H9 (cell line): ENCODE results near the gene SZT2. TPM values are rescaled to one million over a fixed set of nuclear protein-coding genes. Genes with fewer than 3 reads are reported as not detected.

Source experiments
- DNase-seq: peaks from one replicate; pipeline ENCODE4 v3.0.0-alpha.2; 2017
- H2AFZ ChIP-seq: one replicate; pipeline ENCODE4 v1.6.1; 2013; ENCODE audit warnings: mild to moderate bottlenecking, low read length, control low read depth, moderate library complexity
- H2AK5ac ChIP-seq: 2 replicates; pipeline ENCODE4 v1.6.1; 2013; ENCODE audit warnings: low read length, control low read depth, mixed read lengths; ENCODE audit not compliant: insufficient read length
- H2BK120ac ChIP-seq: one replicate; pipeline ENCODE4 v1.6.1; 2013; ENCODE audit warnings: low read depth, mild to moderate bottlenecking, low read length, control low read depth, inconsistent platforms; ENCODE audit not compliant: poor library complexity, severe bottlenecking
- H2BK12ac ChIP-seq: 2 replicates; pipeline ENCODE4 v1.6.1; 2013; ENCODE audit warnings: low read length, control low read depth, mixed read lengths, low read depth; ENCODE audit not compliant: insufficient read length
- H2BK15ac ChIP-seq: 2 replicates; pipeline ENCODE4 v1.6.1; 2013; ENCODE audit warnings: low read depth, low read length, control low read depth
- H2BK20ac ChIP-seq: one replicate; pipeline ENCODE4 v1.6.1; 2013; ENCODE audit warnings: low read depth, mild to moderate bottlenecking, low read length, control low read depth, inconsistent platforms; ENCODE audit not compliant: poor library complexity, severe bottlenecking
- H2BK5ac ChIP-seq: 2 replicates; pipeline ENCODE4 v1.6.1; 2013; ENCODE audit warnings: low read length, control low read depth, mixed read lengths; ENCODE audit not compliant: insufficient read length
- H3K14ac ChIP-seq: 2 replicates; pipeline ENCODE4 v1.6.1; 2013; ENCODE audit warnings: low read length, control low read depth; ENCODE audit not compliant: insufficient read depth
- H3K18ac ChIP-seq: 2 replicates; pipeline ENCODE4 v1.6.1; 2013; ENCODE audit warnings: low read depth, mild to moderate bottlenecking, mixed read lengths, low read length, control low read depth; ENCODE audit not compliant: insufficient read length
- H3K23ac ChIP-seq: 2 replicates; pipeline ENCODE4 v1.6.1; 2013; ENCODE audit warnings: low read length, control low read depth, mixed read lengths, low read depth; ENCODE audit not compliant: insufficient read length
- H3K23me2 ChIP-seq: 2 replicates; pipeline ENCODE4 v1.6.1; 2013; ENCODE audit warnings: low read depth, mild to moderate bottlenecking, mixed read lengths, low read length, control low read depth; ENCODE audit not compliant: insufficient read length, poor library complexity, severe bottlenecking
- H3K27ac ChIP-seq: 2 replicates; pipeline ENCODE4 v1.5.1; 2013; ENCODE audit warnings: low read length, control low read depth, mixed read lengths, low read depth; ENCODE audit not compliant: insufficient read length
- H3K27me3 ChIP-seq: 2 replicates; pipeline ENCODE4 v1.6.1; 2013; ENCODE audit warnings: low read length, control low read depth, inconsistent platforms; ENCODE audit not compliant: insufficient read depth
- H3K4ac ChIP-seq: 2 replicates; pipeline ENCODE4 v1.6.1; 2013; ENCODE audit warnings: low read depth, mild to moderate bottlenecking, control low read depth, inconsistent platforms, low read length, moderate library complexity
- H3K4me1 ChIP-seq: 2 replicates; pipeline ENCODE4 v1.6.1; 2013; ENCODE audit warnings: low read length, control low read depth, inconsistent platforms; ENCODE audit not compliant: insufficient read depth
- H3K4me2 ChIP-seq: 2 replicates; pipeline ENCODE4 v1.6.1; 2013; ENCODE audit warnings: low read length, control low read depth, mixed read lengths; ENCODE audit not compliant: insufficient read length, insufficient read depth
- H3K56ac ChIP-seq: 2 replicates; pipeline ENCODE4 v1.6.1; 2013; ENCODE audit warnings: low read depth, mild to moderate bottlenecking, mixed read lengths, low read length, control low read depth; ENCODE audit not compliant: insufficient read length
- H3K79me1 ChIP-seq: 2 replicates; pipeline ENCODE4 v1.6.1; 2013; ENCODE audit warnings: low read depth, mild to moderate bottlenecking, moderate library complexity, low read length, control low read depth, inconsistent platforms; ENCODE audit not compliant: insufficient read depth, poor library complexity, severe bottlenecking
- H3K79me2 ChIP-seq: 2 replicates; pipeline ENCODE4 v1.6.1; 2013; ENCODE audit warnings: low read length, control low read depth, inconsistent platforms; ENCODE audit not compliant: insufficient read depth
- H3K9ac ChIP-seq: 2 replicates; pipeline ENCODE4 v1.6.1; 2013; ENCODE audit warnings: low read length, control low read depth, mixed read lengths; ENCODE audit not compliant: insufficient read length; ENCODE audit errors: extremely low read depth
- H3K9me3 ChIP-seq: one replicate; pipeline ENCODE4 v1.6.1; 2013; ENCODE audit warnings: low read depth, low read length, inconsistent platforms; ENCODE audit not compliant: control insufficient read depth
- H3T11ph ChIP-seq: one replicate; pipeline ENCODE4 v1.6.1; 2013; ENCODE audit warnings: mild to moderate bottlenecking, low read length, control low read depth, inconsistent platforms
- H4K20me1 ChIP-seq: one replicate; pipeline ENCODE4 v1.6.1; 2013; ENCODE audit not compliant: control insufficient read depth, insufficient read length, insufficient read depth
- H4K5ac ChIP-seq: 2 replicates; pipeline ENCODE4 v1.6.1; 2013; ENCODE audit warnings: low read depth, mild to moderate bottlenecking, mixed read lengths, low read length, control low read depth; ENCODE audit not compliant: insufficient read length
- H4K8ac ChIP-seq: replicated peaks from 2 replicates; pipeline ENCODE4 v1.6.1; 2013; ENCODE audit warnings: low read length, control low read depth, mixed read lengths, low read depth; ENCODE audit not compliant: insufficient read length
- H4K91ac ChIP-seq: 2 replicates; pipeline ENCODE4 v1.6.1; 2013; ENCODE audit warnings: low read depth, mild to moderate bottlenecking, moderate library complexity, mixed read lengths, low read length, control low read depth; ENCODE audit not compliant: insufficient read length
- H3K27ac Mint-ChIP-seq, 3 experiments: 2 replicates in 2 of 3; 3 replicates in 1 of 3; pipeline ENCODE4 v1.8.0; 2020 to 2021; ENCODE audit warnings: mixed read lengths in 3 of 3, mild to moderate bottlenecking in 1 of 3, moderate library complexity in 1 of 3
- H3K27me3 Mint-ChIP-seq: 2 replicates; pipeline ENCODE4 v1.8.0; 2021; ENCODE audit warnings: low read depth, mild to moderate bottlenecking, moderate library complexity, mixed read lengths
- H3K36me3 Mint-ChIP-seq, 3 experiments: 2 replicates in 2 of 3; 3 replicates in 1 of 3; pipeline ENCODE4 v1.8.0; 2020 to 2021; ENCODE audit warnings: low read depth in 3 of 3, mixed read lengths in 3 of 3; ENCODE audit not compliant: insufficient read depth in 1 of 3
- H3K4me1 Mint-ChIP-seq, 2 experiments: 2 replicates each; pipeline ENCODE4 v1.8.0; 2020; ENCODE audit warnings: mixed read lengths in 2 of 2
- H3K4me3 Mint-ChIP-seq, 2 experiments: 2 replicates in 1 of 2; 3 replicates in 1 of 2; pipeline ENCODE4 v1.8.0; 2020 to 2021; ENCODE audit warnings: mild to moderate bottlenecking in 2 of 2, mixed read lengths in 2 of 2, moderate library complexity in 1 of 2
- H3K9me3 Mint-ChIP-seq, 2 experiments: 2 replicates in 1 of 2; 3 replicates in 1 of 2; pipeline ENCODE4 v1.8.0; 2020; ENCODE audit warnings: mild to moderate bottlenecking in 2 of 2, mixed read lengths in 2 of 2, moderate library complexity in 1 of 2
- WGBS: extraction: QIAGEN DNeasy Blood & Tissue Kit; methylation state at CpG from one replicate; pipeline ENCODE4 v1.1.7; 2013; ENCODE audit warnings: missing lambda C conversion rate, low lambda C conversion rate, mixed read lengths; ENCODE audit not compliant: insufficient read length; ENCODE audit errors: extremely low coverage; 5-methylcytosine and 5-hydroxymethylcytosine counted together
- total RNA-seq: library from RNA; stranded (reverse); gene quantifications from 2 replicates; pipeline ENCODE4 v1.2.1, GENCODE V29; 2021
- TF ChIP-seq, protein P1 (sequence below): fragments of 200-600 bp; sonication (generic); conservative IDR thresholded peaks from 3 replicates; pipeline ENCODE4 v1.8.0; 2021; ENCODE audit warnings: antibody characterized with exemption, mild to moderate bottlenecking

Gene SZT2
- total RNA-seq, 1 experiment from 2014 or later, result 16.8 TPM

DNA sequence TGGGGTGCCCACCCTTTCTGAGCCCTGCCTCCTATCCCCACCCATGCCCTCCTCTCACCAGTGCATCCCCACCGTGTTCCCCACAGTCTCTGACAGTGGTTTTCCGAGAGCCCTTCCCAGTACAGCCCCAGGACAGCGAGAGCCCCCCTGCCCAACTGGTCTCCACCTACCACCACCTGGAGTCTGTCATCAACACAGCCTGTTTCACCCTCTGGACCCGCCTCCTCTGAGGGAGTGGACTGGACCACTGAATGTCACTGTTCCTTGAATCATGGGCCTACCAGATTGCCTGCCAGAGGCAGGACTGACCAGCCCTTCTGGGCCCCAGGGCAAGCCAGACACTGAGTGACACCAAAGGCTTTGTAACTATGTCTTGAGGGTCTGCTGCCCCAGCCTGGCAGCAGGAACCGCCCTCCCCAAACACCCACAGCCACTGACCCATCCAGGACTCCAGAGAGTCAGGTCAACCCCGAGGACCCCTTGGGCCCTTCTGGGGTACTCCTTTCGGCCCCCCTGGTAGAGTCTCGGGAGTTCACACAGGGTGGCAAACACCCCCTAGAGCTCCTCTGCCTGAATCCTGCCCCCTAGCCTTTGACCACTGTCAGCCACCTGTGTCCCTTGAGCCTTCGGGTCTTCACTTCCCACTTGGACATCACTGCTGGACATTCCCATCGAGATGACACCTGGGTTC, 60.7 kb downstream of the SZT2 start:
- no peaks in the 10 kb centered on the region for H3K27me3 ChIP-seq
- H3K79me1 ChIP-seq, result no peaks in the 10 kb centered on the region
- H3T11ph ChIP-seq, result no peak overlapping the region
- no peak overlapping the region for H2BK15ac ChIP-seq
- Mint-ChIP-seq H3K27me3 (peaks cover 3% of the 10 kb centered on the region), H3K27ac (0 out of 7 replicates have a peak overlapping the region, but pooled peaks of 1 of the 3 experiments have one; percentile 27), H3K4me1 (peaks cover 21 to 23% of the 10 kb centered on the region in 2 experiments), H3K4me3 (no peak overlapping the region), H3K9me3 (no peaks in the 10 kb centered on the region; a peak in 1 of 5 replicates), H3K36me3 (peaks cover 33 to 67% (median 58%) of the 10 kb centered on the region in 3 experiments)
- H3K14ac ChIP-seq, result no peak overlapping the region
- TF ChIP-seq, protein P1, sequence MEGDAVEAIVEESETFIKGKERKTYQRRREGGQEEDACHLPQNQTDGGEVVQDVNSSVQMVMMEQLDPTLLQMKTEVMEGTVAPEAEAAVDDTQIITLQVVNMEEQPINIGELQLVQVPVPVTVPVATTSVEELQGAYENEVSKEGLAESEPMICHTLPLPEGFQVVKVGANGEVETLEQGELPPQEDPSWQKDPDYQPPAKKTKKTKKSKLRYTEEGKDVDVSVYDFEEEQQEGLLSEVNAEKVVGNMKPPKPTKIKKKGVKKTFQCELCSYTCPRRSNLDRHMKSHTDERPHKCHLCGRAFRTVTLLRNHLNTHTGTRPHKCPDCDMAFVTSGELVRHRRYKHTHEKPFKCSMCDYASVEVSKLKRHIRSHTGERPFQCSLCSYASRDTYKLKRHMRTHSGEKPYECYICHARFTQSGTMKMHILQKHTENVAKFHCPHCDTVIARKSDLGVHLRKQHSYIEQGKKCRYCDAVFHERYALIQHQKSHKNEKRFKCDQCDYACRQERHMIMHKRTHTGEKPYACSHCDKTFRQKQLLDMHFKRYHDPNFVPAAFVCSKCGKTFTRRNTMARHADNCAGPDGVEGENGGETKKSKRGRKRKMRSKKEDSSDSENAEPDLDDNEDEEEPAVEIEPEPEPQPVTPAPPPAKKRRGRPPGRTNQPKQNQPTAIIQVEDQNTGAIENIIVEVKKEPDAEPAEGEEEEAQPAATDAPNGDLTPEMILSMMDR, result no peak
- no peak overlapping the region for H3K27ac ChIP-seq
- H3K4me1 ChIP-seq, result no peaks in the 10 kb centered on the region; the same call in 1 of the 2 replicates
- no peak overlapping the region for H2AK5ac ChIP-seq
- no peak overlapping the region for H2BK20ac ChIP-seq
- no peak overlapping the region for H3K23ac ChIP-seq
- peaks cover 3% of the 10 kb centered on the region for H3K23me2 ChIP-seq
- H4K8ac ChIP-seq, result no peak overlapping the region
- H3K9ac ChIP-seq, result no peak overlapping the region
- H2BK5ac ChIP-seq, result no peak overlapping the region
- H3K79me2 ChIP-seq, result no peaks in the 10 kb centered on the region
- no peak overlapping the region for H2AFZ ChIP-seq
- no peak overlapping the region for H4K91ac ChIP-seq
- no CpG with 5 or more reads among the region's 10 CpGs for WGBS
- no peaks in the 10 kb centered on the region for H3K9me3 ChIP-seq
- no peak overlapping the region for H2BK120ac ChIP-seq
- DNase-seq, result peak; percentile 20
- no peak overlapping the region for H2BK12ac ChIP-seq
- H4K20me1 ChIP-seq, result peaks cover 2% of the 10 kb centered on the region
- H3K56ac ChIP-seq, result no peak overlapping the region
- H3K4ac ChIP-seq, result no peak overlapping the region
- no peak overlapping the region for H4K5ac ChIP-seq
- no peak overlapping the region for H3K4me2 ChIP-seq
- no peak overlapping the region for H3K18ac ChIP-seq
